Measurements from ENCODE around the gene ZC3H12A. TPM values are rescaled to one million over a fixed set of nuclear protein-coding genes. Genes with fewer than 3 reads are reported as not detected.

The ZC3H12A gene
- total and polyA plus RNA-seq, 10 donors = 9.7 to 33.1 (median 19.8) TPM

DNA sequence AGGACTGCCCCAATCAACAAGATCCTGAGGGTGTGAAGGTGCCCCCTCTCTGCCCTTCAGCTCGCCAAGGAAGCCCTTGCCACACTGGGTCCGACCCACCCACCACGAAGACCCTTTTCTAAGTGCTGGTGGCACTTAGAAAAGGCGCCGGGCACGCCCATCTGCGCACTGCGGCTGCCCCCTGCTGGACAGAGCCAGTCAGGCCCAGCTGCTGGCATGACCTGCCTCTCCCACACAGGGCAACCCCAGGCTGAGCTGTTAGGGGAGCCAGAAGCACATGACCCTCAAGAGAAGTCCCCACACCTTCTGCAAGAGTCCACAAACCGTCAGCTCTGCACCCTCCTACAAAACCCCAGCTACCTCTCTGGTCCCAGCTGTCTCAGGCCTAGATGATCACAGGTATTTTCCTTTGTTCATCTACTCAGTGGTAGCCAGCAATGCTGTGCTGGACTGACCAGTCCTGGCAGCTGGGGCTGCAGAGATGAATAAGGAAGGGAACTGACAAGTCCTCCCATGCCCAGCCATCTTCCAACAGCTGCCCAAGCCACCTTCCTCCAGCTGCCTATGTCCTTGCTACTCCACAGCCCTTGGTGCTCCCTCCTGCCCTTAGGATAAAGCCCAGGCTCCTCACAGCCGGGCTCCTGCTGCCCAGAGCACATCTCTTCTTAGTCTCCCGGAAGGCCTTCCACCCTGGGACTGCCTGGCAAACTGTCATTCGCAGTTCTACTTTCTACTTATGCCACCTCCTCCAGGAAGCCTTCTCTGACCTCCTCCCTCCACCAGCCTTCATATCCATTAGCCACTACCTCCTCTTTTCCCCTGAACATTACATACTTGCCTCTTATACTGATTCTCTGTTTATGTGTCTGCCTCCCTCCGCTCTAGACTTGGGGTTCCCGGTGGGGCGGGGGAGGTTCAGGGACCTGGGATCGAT is 39.8 kb upstream of the ZC3H12A start:
- TF ChIP-seq, protein P1, sequence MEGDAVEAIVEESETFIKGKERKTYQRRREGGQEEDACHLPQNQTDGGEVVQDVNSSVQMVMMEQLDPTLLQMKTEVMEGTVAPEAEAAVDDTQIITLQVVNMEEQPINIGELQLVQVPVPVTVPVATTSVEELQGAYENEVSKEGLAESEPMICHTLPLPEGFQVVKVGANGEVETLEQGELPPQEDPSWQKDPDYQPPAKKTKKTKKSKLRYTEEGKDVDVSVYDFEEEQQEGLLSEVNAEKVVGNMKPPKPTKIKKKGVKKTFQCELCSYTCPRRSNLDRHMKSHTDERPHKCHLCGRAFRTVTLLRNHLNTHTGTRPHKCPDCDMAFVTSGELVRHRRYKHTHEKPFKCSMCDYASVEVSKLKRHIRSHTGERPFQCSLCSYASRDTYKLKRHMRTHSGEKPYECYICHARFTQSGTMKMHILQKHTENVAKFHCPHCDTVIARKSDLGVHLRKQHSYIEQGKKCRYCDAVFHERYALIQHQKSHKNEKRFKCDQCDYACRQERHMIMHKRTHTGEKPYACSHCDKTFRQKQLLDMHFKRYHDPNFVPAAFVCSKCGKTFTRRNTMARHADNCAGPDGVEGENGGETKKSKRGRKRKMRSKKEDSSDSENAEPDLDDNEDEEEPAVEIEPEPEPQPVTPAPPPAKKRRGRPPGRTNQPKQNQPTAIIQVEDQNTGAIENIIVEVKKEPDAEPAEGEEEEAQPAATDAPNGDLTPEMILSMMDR (IDR thresholded peaks at IDR 0.05 in 8 of 11, conservative IDR thresholded peaks at IDR 0.05 in 3 of 11) = peak; percentile 70 to 93 (median 88)
- TF ChIP-seq POLR2AphosphoS5 (IDR thresholded peaks at IDR 0.05) = no peak
- intact Hi-C loops (cut with DNase I; ENCODE audit: low total_unique reads) = loop anchor here (5.0 to 10.0 kb wide), 2 partner anchors 732 to 880 kb away; no protein-coding TSS in a partner anchor
- H3K9me3 ChIP-seq = no peaks in the 10 kb centered on the region
- H3K4me1 ChIP-seq = peaks cover 0 to 4% (median 0%) of the 10 kb centered on the region in 6 donors
- peak; percentile 93 for DNase-seq
- H3K27me3 ChIP-seq (replicated peaks in 1 of 7) = peaks cover 0 to 60% (median 5%) of the 10 kb centered on the region in 7 donors
- no peaks in the 10 kb centered on the region for H3K36me3 ChIP-seq
- H3K4me3 ChIP-seq = no peak overlapping the region
- H3K27ac ChIP-seq = no peak overlapping the region
- 30 to 44% (median 33%) methylated on average over 11 to 15 of the region's 16 CpGs for WGBS, 5 donors

DNA sequence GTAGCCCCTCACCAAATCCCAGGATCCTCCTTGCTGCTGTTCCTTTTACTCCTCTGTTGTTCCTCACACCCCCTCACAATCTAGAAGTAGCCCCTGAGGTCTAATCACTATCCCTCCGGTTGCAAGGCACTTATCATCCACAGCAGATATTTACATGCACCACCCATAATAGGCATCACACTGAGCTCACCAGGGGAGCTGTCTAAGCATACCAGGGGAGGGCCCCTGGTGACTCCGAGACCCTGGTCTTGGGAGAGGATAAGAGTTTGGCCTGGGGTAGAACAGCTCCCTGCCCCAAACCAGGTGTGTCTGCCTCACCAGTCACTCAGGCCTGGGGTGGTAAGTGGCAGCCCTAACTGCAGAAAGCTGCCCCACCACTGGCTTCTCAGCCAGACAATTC is 37.3 kb upstream of the ZC3H12A start:
- no peak for DNase-seq
- Histone ChIP-seq H3K4me3 (no peak overlapping the region), H3K9me3 (no peaks in the 10 kb centered on the region), H3K27me3 (replicated peaks in 1 of 7) (peaks cover 0 to 54% (median 0%) of the 10 kb centered on the region in 7 donors), H3K27ac (no peak overlapping the region), H3K36me3 (no peaks in the 10 kb centered on the region), H3K4me1 (peaks cover 0 to 4% (median 0%) of the 10 kb centered on the region in 6 donors)
- WGBS, 5 donors = 50 to 80% (median 72%) methylated on average over 2 of the region's 2 CpGs
- intact Hi-C loops (cut with DNase I; ENCODE audit: low total_unique reads) = loop anchor here (10.0 kb wide), 1 partner anchor 882 kb away; no protein-coding TSS in a partner anchor
- TF ChIP-seq POLR2AphosphoS5 (IDR thresholded peaks at IDR 0.05) (no peak), POLR2A (IDR thresholded peaks at IDR 0.05) (no peak)
- TF ChIP-seq, protein P1 (IDR thresholded peaks at IDR 0.05 in 8 of 11, conservative IDR thresholded peaks at IDR 0.05 in 3 of 11) = no peak

DNA sequence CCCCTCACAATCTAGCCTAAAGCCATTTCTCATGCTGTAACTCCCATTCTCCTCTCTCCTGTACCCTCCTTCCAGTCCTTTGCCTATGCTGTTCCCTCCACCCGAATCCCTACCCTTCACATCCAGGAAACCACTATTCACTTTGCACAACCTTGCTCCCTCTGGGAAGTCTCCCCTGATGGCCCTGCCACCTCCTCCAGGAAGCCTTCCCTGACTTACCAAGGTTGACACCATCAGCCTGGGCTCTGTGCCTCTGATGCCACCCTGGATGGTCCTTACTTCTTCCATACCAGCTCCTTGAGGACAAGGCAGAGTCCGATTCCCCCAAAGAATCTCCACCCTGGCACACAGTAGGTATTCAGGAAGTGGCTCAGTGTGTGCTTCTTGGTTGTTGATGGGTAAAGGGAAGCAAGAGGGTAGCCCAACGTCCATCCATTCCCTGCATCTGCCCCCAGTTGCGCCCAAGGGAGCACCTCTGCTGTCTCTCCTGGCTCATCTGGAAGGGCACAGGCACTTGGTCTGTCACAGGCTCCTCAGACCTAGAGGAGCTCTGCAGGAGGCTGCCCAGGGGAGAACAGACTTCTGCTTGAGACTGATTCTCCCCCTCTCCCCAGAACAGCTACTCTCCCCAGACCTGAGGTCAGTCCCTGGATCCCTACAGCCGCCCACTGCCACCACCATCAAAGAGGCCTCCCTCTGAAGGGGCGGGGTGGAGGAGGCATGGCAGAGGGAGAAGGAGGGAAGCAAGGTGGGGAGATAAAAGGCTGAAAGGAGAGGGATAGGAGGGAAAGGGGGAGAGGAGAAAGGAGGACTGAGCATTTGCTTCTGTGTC is 36.1 kb upstream of the ZC3H12A start:
- peaks cover 0 to 54% (median 0%) of the 10 kb centered on the region in 7 donors for H3K27me3 ChIP-seq (replicated peaks in 1 of 7)
- no peaks in the 10 kb centered on the region for H3K9me3 ChIP-seq
- intact Hi-C loops (cut with DNase I; ENCODE audit: low total_unique reads) = loop anchor here (10.0 kb wide), 1 partner anchor 883 kb away; no protein-coding TSS in a partner anchor
- H3K4me1 ChIP-seq = peaks cover 0 to 4% (median 0%) of the 10 kb centered on the region in 6 donors
- WGBS, 5 donors = 68 to 81% (median 76%) methylated on average over 6 of the region's 6 CpGs
- TF ChIP-seq POLR2AphosphoS5 (IDR thresholded peaks at IDR 0.05) = no peak
- TF ChIP-seq POLR2A (IDR thresholded peaks at IDR 0.05) = no peak
- TF ChIP-seq, protein P1 (IDR thresholded peaks at IDR 0.05 in 8 of 11, conservative IDR thresholded peaks at IDR 0.05 in 3 of 11) = no peak
- no peak for DNase-seq
- H3K27ac ChIP-seq = no peak overlapping the region
- H3K36me3 ChIP-seq = no peaks in the 10 kb centered on the region
- no peak overlapping the region for H3K4me3 ChIP-seq
